MCF 10A (cell line): Measurements from ENCODE around the gene LRP2. TPM values are rescaled to one million over a fixed set of nuclear protein-coding genes. Genes with fewer than 3 reads are reported as not detected.

ENCODE experiments used
- BruUV-seq: library from RNA; stranded (reverse); fragments of 400-500 nt; replicated peaks from 2 replicates; lab custom pipeline; 2021; lab: Mats Ljungman, UMichigan
- CTCF ChIA-PET: fragments of 300-600 bp; sonication (Branson Sonifier 250); formaldehyde crosslinking; extraction: SDS; loops from one replicate; lab custom pipeline; 2021; ENCODE audit warnings: antibody characterized with exemption, inconsistent platforms; lab: Yijun Ruan, JAX
- POLR2A ChIA-PET: fragments of 300-600, 350-650 bp; sonication (Branson Sonifier 250); formaldehyde crosslinking; extraction: SDS; loops from one replicate; lab custom pipeline; 2020; ENCODE audit warnings: antibody characterized with exemption, inconsistent platforms; lab: Yijun Ruan, JAX
- DNase-seq: peaks from one replicate; pipeline ENCODE4 v3.0.0-alpha.2; 2018; ENCODE audit not compliant: unreplicated experiment
- H3K27ac Mint-ChIP-seq: one replicate; pipeline ENCODE4 v1.8.0; 2022; ENCODE audit warnings: mild to moderate bottlenecking, low read depth, mixed read lengths; ENCODE audit not compliant: unreplicated experiment
- H3K27me3 Mint-ChIP-seq: one replicate; pipeline ENCODE4 v1.8.0; 2022; ENCODE audit warnings: mixed read lengths; ENCODE audit not compliant: insufficient read depth, unreplicated experiment
- H3K36me3 Mint-ChIP-seq: one replicate; pipeline ENCODE4 v1.8.0; 2022; ENCODE audit warnings: mild to moderate bottlenecking, moderate library complexity, mixed read lengths; ENCODE audit not compliant: insufficient read depth, unreplicated experiment
- H3K4me1 Mint-ChIP-seq: one replicate; pipeline ENCODE4 v1.8.0; 2022; ENCODE audit warnings: mixed read lengths; ENCODE audit not compliant: insufficient read depth, unreplicated experiment
- H3K4me3 Mint-ChIP-seq: one replicate; pipeline ENCODE4 v1.8.0; 2022; ENCODE audit warnings: mild to moderate bottlenecking, moderate library complexity, mixed read lengths; ENCODE audit not compliant: unreplicated experiment
- H3K9me3 Mint-ChIP-seq: one replicate; pipeline ENCODE4 v1.8.0; 2022; ENCODE audit warnings: mixed read lengths; ENCODE audit not compliant: unreplicated experiment
- CTCF ChIP-seq: fragments of 200-600 bp; IDR thresholded peaks from one replicate; pipeline ENCODE4 v1.8.0; 2022; ENCODE audit warnings: antibody characterized with exemption, mild to moderate bottlenecking; ENCODE audit not compliant: unreplicated experiment
- intact Hi-C: fragments of 100-400 bp; cut with micrococcal nuclease; formaldehyde crosslinking; loops from 2 replicates; pipeline ENCODE4 v1.14.1; 2022
- total RNA-seq: library from RNA; stranded (reverse); gene quantifications from 2 replicates; pipeline ENCODE4 v1.2.3, GENCODE V29; 2022

LRP2 gene
- total RNA-seq, 1 experiment from 2014 or later = 0.07 TPM

- intact Hi-C loops = no loop called here
- Mint-ChIP-seq H3K36me3 (no peaks in the 10 kb centered on the region), H3K4me1 (no peaks in the 10 kb centered on the region), H3K27ac (no peak overlapping the region), H3K27me3 (peaks cover 51% of the 10 kb centered on the region), H3K9me3 (no peaks in the 10 kb centered on the region), H3K4me3 (no peak overlapping the region)
- ChIA-PET POLR2A (no interaction called here), CTCF (interaction anchor here (0.5 kb wide), 1 partner anchor 1519 kb away, joined by 4 read pairs; no protein-coding TSS in a partner anchor)
- no TSS peak for BruUV-seq
- no peak for TF ChIP-seq CTCF
- no peak for DNase-seq
These were observed 189.4 kb downstream of the LRP2 start for GRCh38 chr2:169172914-169173313.

GRCh38 chr2:169172151-169172735 lies 190.1 kb downstream of the LRP2 start:
- TF ChIP-seq CTCF = no peak
- Mint-ChIP-seq H3K27me3 (peaks cover 45% of the 10 kb centered on the region), H3K9me3 (no peaks in the 10 kb centered on the region), H3K4me1 (no peaks in the 10 kb centered on the region), H3K36me3 (no peaks in the 10 kb centered on the region), H3K4me3 (no peak overlapping the region), H3K27ac (no peak overlapping the region)
- ChIA-PET CTCF (interaction anchor here (1.0 kb wide), 1 partner anchor 63 kb away, joined by 4 read pairs; no protein-coding TSS in a partner anchor), POLR2A (no interaction called here)
- DNase-seq = no peak
- intact Hi-C loops = no loop called here
- no TSS peak for BruUV-seq

GRCh38 chr2:169165791-169166190 lies 196.5 kb downstream of the LRP2 start:
- intact Hi-C loops = no loop called here
- Mint-ChIP-seq H3K27ac (no peak overlapping the region), H3K4me3 (no peak overlapping the region), H3K4me1 (no peaks in the 10 kb centered on the region), H3K9me3 (no peaks in the 10 kb centered on the region), H3K27me3 (peaks cover 23% of the 10 kb centered on the region), H3K36me3 (no peaks in the 10 kb centered on the region)
- no peak for TF ChIP-seq CTCF
- ChIA-PET POLR2A (no interaction called here), CTCF (no interaction called here)
- BruUV-seq = no TSS peak
- DNase-seq = no peak

GRCh38 chr2:169164311-169164710 lies 198.0 kb downstream of the LRP2 start:
- Mint-ChIP-seq H3K27me3 (peaks cover 25% of the 10 kb centered on the region), H3K4me3 (no peak overlapping the region), H3K36me3 (no peaks in the 10 kb centered on the region), H3K9me3 (no peaks in the 10 kb centered on the region), H3K27ac (no peak overlapping the region), H3K4me1 (no peaks in the 10 kb centered on the region)
- ChIA-PET POLR2A (no interaction called here), CTCF (interaction anchor here (1.4 kb wide), 1 partner anchor 32 kb away, joined by 3 read pairs; no protein-coding TSS in a partner anchor)
- intact Hi-C loops = no loop called here
- BruUV-seq = no TSS peak
- no peak for TF ChIP-seq CTCF
- DNase-seq = no peak
